Measurements from ENCODE around the gene CABCOCO1. TPM values are rescaled to one million over a fixed set of nuclear protein-coding genes. Genes with fewer than 3 reads are reported as not detected.

The CABCOCO1 gene
- total and polyA plus RNA-seq, 10 of the 15 experiments (the other 5 are each of a cell fraction or from before 2014, with no cell fraction given), result not detected

DNA sequence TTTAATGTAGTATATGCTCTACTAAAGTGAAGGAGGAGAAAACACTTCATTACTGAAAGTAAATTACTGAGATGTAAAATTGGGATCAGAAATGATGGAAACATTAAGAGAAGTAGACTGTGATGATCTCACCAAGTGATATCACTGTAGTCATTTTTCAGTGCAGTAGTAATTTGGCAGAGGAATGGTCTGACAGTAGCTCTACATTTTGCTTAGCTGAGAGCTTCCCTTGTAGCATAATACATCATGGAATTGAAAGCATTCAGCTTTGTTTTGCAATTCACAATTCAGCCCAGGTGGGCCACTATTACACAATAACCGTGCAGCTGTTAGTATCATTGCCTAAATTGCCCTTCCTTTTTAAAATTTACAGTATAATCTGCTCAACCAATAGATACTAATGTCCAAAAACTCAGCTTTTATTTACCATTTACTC lies 19.4 kb upstream of the CABCOCO1 start (continued):
- TF ChIP-seq ZBTB40 (IDR thresholded peaks at IDR 0.05; ENCODE audit: borderline replicate concordance) (no peak), SIX5 (IDR thresholded peaks at IDR 0.05; ENCODE audit: low read depth, low read length, severe bottlenecking) (no peak), MLLT1 (IDR thresholded peaks at IDR 0.05) (no peak), CBFB (IDR thresholded peaks at IDR 0.05; ENCODE audit: low read depth) (no peak), ZNF24 (IDR thresholded peaks at IDR 0.05) (no peak), TBL1XR1 (IDR thresholded peaks at IDR 0.05; ENCODE audit: low read depth, low read length) (no peak)
- TF ChIP-seq, protein P1, sequence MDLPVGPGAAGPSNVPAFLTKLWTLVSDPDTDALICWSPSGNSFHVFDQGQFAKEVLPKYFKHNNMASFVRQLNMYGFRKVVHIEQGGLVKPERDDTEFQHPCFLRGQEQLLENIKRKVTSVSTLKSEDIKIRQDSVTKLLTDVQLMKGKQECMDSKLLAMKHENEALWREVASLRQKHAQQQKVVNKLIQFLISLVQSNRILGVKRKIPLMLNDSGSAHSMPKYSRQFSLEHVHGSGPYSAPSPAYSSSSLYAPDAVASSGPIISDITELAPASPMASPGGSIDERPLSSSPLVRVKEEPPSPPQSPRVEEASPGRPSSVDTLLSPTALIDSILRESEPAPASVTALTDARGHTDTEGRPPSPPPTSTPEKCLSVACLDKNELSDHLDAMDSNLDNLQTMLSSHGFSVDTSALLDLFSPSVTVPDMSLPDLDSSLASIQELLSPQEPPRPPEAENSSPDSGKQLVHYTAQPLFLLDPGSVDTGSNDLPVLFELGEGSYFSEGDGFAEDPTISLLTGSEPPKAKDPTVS (IDR thresholded peaks at IDR 0.05; ENCODE audit: low read depth, low read length), result no peak
